ENCODE results near the gene WNT3A.

Gene WNT3A

DNA sequence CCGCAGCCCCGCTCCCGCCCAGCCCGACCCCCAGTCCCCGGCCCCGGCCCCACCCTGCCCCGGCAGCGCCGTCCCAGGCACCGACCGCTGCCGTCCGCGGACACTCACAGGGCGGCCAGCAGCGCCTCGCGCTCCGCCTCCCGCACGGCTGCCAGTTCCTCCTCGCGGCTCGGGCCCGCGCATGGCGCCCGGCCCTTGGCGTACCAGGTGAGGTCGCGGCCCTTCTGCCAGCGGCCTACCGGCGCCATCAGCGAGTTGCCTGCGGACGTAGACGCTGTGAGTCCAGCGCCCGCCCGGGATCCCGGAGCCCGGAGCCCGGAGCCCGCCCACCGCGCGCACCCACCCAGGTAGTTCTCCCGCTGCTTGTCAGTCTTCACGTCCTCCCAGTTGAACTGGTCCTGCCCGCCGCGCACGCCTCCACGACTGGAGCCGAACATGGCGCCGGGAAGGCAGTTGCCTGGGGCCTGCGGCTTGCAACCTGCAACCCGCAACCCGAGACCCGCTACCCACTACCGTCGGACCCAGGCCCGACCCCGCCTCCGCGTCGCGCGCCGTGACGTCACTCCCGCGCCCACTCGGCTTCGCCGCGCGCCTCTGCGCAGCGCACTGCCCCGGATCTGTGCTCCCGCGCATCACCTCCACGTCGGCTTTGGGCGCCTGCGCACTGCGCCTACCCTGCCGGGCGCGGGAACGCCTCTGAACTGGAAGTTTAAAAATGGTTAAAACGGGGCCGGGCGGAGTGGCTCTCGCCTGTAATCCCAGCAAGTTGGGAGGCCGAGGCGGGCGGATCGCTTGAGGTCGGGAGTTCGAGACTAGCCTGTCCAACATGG lies 96.2 kb downstream of the WNT3A start, which contains the start of gene C1orf35 (continued):
- TF ChIP-seq ZNF394 (tag by site-specific recombination; IDR thresholded peaks at IDR 0.05; ENCODE audit: borderline replicate concordance) (peak; percentile 52; the same call in 1 of the 2 replicates), ZNF48 (tag by site-specific recombination; IDR thresholded peaks at IDR 0.05) (no peak), SETDB1 (IDR thresholded peaks at IDR 0.05; ENCODE audit: insufficient read length, low read length) (no peak), ZEB2 (tag by site-specific recombination; IDR thresholded peaks at IDR 0.05) (peak; percentile 98), GLIS2 (tag by site-specific recombination; IDR thresholded peaks at IDR 0.05) (peak; percentile 70), ZNF2 (tag by site-specific recombination; IDR thresholded peaks at IDR 0.05) (peak; percentile 85), ZNF223 (tag by site-specific recombination; IDR thresholded peaks at IDR 0.05) (no peak), HOXD13 (CRISPR knock-in tag; IDR thresholded peaks at IDR 0.05; ENCODE audit: borderline replicate concordance) (no peak), ZBTB7A (tag by site-specific recombination; IDR thresholded peaks at IDR 0.05; ENCODE audit: low read depth) (peak; percentile 99), ZNF37A (tag by site-specific recombination; IDR thresholded peaks at IDR 0.05) (0 out of 2 replicates have a peak, but pooled peaks have one; percentile 4), MZF1 (tag by site-specific recombination; IDR thresholded peaks at IDR 0.05; ENCODE audit: borderline replicate concordance) (no peak), SP7 (tag by site-specific recombination; IDR thresholded peaks at IDR 0.05) (peak; percentile 83), ZNF16 (tag by site-specific recombination; IDR thresholded peaks at IDR 0.05; ENCODE audit: low read depth) (no peak), IKZF3 (tag by site-specific recombination; IDR thresholded peaks at IDR 0.05) (no peak), ZFP3 (tag by site-specific recombination; IDR thresholded peaks at IDR 0.05; ENCODE audit: low read depth) (no peak), ZNF624 (tag by site-specific recombination; IDR thresholded peaks at IDR 0.05) (no peak), ZNF837 (tag by site-specific recombination; IDR thresholded peaks at IDR 0.05) (no peak), ZSCAN30 (tag by site-specific recombination; IDR thresholded peaks at IDR 0.05) (peak; percentile 86), ZNF768 (tag by site-specific recombination; IDR thresholded peaks at IDR 0.05) (no peak; the same call in 1 of the 2 replicates), ZNF791 (tag by site-specific recombination; IDR thresholded peaks at IDR 0.05) (no peak), ZNF157 (tag by site-specific recombination; IDR thresholded peaks at IDR 0.05) (no peak), ZNF521 (tag by site-specific recombination; IDR thresholded peaks at IDR 0.05) (no peak)
- TF ChIP-seq, protein P1, sequence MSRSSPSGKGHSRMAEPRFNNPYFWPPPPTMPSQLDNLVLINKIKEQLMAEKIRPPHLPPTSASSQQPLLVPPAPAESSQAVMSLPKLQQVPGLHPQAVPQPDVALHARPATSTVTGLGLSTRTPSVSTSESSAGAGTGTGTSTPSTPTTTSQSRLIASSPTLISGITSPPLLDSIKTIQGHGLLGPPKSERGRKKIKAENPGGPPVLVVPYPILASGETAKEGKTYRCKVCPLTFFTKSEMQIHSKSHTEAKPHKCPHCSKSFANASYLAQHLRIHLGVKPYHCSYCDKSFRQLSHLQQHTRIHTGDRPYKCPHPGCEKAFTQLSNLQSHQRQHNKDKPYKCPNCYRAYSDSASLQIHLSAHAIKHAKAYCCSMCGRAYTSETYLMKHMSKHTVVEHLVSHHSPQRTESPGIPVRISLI (tag by site-specific recombination; IDR thresholded peaks at IDR 0.05) = no peak
- TF ChIP-seq, protein P2, sequence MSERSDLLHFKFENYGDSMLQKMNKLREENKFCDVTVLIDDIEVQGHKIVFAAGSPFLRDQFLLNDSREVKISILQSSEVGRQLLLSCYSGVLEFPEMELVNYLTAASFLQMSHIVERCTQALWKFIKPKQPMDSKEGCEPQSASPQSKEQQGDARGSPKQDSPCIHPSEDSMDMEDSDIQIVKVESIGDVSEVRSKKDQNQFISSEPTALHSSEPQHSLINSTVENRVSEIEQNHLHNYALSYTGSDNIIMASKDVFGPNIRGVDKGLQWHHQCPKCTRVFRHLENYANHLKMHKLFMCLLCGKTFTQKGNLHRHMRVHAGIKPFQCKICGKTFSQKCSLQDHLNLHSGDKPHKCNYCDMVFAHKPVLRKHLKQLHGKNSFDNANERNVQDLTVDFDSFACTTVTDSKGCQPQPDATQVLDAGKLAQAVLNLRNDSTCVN (tag by site-specific recombination; optimal IDR thresholded peaks at IDR 0.05) = peak; percentile 100
- TF ChIP-seq, protein P3, sequence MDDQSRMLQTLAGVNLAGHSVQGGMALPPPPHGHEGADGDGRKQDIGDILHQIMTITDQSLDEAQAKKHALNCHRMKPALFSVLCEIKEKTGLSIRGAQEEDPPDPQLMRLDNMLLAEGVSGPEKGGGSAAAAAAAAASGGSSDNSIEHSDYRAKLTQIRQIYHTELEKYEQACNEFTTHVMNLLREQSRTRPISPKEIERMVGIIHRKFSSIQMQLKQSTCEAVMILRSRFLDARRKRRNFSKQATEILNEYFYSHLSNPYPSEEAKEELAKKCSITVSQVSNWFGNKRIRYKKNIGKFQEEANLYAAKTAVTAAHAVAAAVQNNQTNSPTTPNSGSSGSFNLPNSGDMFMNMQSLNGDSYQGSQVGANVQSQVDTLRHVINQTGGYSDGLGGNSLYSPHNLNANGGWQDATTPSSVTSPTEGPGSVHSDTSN (CRISPR knock-in tag; IDR thresholded peaks at IDR 0.05) = peak; percentile 92
- TF ChIP-seq, protein P4, sequence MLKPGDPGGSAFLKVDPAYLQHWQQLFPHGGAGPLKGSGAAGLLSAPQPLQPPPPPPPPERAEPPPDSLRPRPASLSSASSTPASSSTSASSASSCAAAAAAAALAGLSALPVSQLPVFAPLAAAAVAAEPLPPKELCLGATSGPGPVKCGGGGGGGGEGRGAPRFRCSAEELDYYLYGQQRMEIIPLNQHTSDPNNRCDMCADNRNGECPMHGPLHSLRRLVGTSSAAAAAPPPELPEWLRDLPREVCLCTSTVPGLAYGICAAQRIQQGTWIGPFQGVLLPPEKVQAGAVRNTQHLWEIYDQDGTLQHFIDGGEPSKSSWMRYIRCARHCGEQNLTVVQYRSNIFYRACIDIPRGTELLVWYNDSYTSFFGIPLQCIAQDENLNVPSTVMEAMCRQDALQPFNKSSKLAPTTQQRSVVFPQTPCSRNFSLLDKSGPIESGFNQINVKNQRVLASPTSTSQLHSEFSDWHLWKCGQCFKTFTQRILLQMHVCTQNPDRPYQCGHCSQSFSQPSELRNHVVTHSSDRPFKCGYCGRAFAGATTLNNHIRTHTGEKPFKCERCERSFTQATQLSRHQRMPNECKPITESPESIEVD (tag by site-specific recombination; IDR thresholded peaks at IDR 0.05) = no peak
- TF ChIP-seq, protein P5, sequence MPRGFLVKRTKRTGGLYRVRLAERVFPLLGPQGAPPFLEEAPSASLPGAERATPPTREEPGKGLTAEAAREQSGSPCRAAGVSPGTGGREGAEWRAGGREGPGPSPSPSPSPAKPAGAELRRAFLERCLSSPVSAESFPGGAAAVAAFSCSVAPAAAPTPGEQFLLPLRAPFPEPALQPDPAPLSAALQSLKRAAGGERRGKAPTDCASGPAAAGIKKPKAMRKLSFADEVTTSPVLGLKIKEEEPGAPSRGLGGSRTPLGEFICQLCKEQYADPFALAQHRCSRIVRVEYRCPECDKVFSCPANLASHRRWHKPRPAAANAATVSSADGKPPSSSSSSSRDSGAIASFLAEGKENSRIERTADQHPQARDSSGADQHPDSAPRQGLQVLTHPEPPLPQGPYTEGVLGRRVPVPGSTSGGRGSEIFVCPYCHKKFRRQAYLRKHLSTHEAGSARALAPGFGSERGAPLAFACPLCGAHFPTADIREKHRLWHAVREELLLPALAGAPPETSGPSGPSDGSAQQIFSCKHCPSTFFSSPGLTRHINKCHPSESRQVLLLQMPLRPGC (tag by site-specific recombination; IDR thresholded peaks at IDR 0.05) = peak; percentile 76; the same call in 1 of the 2 replicates
- TF ChIP-seq, protein P6, sequence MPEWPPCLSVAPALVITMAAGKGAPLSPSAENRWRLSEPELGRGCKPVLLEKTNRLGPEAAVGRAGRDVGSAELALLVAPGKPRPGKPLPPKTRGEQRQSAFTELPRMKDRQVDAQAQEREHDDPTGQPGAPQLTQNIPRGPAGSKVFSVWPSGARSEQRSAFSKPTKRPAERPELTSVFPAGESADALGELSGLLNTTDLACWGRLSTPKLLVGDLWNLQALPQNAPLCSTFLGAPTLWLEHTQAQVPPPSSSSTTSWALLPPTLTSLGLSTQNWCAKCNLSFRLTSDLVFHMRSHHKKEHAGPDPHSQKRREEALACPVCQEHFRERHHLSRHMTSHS (tag by site-specific recombination; IDR thresholded peaks at IDR 0.05) = no peak
- TF ChIP-seq, protein P7, sequence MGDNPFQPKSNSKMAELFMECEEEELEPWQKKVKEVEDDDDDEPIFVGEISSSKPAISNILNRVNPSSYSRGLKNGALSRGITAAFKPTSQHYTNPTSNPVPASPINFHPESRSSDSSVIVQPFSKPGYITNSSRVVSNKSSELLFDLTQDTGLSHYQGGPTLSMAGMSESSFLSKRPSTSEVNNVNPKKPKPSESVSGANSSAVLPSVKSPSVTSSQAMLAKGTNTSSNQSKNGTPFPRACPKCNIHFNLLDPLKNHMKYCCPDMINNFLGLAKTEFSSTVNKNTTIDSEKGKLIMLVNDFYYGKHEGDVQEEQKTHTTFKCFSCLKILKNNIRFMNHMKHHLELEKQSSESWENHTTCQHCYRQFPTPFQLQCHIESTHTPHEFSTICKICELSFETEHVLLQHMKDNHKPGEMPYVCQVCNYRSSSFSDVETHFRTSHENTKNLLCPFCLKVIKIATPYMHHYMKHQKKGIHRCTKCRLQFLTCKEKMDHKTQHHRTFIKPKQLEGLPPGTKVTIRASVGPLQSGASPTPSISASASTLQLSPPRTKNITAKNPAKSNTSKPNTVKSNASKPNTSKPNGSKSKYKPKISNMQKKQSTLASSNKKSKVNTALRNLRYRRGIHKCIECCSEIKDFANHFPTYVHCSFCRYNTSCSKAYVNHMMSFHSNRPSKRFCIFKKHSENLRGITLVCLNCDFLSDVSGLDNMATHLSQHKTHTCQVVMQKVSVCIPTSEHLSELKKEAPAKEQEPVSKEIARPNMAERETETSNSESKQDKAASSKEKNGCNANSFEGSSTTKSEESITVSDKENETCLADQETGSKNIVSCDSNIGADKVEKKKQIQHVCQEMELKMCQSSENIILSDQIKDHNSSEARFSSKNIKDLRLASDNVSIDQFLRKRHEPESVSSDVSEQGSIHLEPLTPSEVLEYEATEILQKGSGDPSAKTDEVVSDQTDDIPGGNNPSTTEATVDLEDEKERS (tag by site-specific recombination; IDR thresholded peaks at IDR 0.05) = no peak
